Hematopoietic multipotent progenitor cell treated with erythropoietin and hydrocortisone succinate and interleukin-3 and kit ligand, for 15 days (in vitro differentiated cells): Measurements from ENCODE around the gene PDE6H.

Experiments
- DNase-seq: peaks from one replicate; pipeline ENCODE4 v3.0.0-alpha.2; 2015; ENCODE audit warnings: low spot score

The PDE6H gene

GRCh38 chr12:15001733-15002382, 29.0 kb downstream of the PDE6H start:
- no peak for DNase-seq

- no peak for DNase-seq
Observed at GRCh38 chr12:15004421-15004820, 31.6 kb downstream of the PDE6H start.

- DNase-seq = no peak
Observed at GRCh38 chr12:15005064-15005463, 32.2 kb downstream of the PDE6H start.

- DNase-seq = no peak
Observed at GRCh38 chr12:15007551-15007950, 34.7 kb downstream of the PDE6H start.

- DNase-seq = no peak
Observed at GRCh38 chr12:15011162-15011561, 38.3 kb downstream of the PDE6H start.

GRCh38 chr12:15013634-15014179, 40.9 kb downstream of the PDE6H start:
- DNase-seq = no peak

GRCh38 chr12:15014708-15015107, 41.9 kb downstream of the PDE6H start:
- DNase-seq = no peak

GRCh38 chr12:15015121-15015520, 42.3 kb downstream of the PDE6H start:
- DNase-seq = no peak

GRCh38 chr12:15020156-15020555, 47.3 kb downstream of the PDE6H start:
- no peak for DNase-seq
